GM19397 (cell line): ENCODE results near the gene RWDD2A.

Experiments used
- ATAC-seq: cut with Tn5 transposase; IDR thresholded peaks from one replicate; pipeline ENCODE4 v1.9.1; 2021; ENCODE audit warnings: mild to moderate bottlenecking, moderate library complexity; ENCODE audit not compliant: unreplicated experiment

The RWDD2A gene

DNA sequence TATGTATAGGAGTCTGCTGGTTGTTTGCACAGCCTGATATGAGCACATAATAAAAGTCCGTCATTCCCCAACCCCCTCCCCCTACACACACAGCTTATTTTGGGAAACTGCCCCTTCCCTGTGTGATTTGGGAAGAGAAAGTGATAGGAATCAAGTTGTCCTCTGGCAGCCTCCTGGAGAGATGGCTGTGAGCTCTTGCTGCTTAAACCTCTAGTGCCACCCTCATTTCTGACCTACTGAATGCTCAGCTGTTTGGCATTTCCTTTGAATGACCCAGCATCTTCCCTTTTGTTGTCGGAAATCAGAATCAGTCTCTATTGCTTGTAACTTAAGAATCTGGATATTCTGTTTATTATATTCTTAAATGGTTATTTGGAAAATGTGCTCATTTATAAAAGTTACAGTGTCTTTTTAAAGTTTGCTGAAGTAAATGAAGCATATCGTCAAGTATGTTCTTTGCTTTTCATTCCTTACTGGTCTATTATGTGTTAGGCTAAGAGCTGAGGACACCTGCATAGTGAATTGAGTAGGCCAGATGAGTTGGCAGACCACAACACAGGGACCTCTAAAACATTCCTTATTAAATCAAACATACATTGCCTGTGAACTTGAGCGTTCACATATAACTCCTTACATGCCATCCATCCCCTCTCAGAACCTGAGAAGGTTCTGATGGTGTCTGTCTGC lies 5.5 kb downstream of the RWDD2A start:
- no peak for ATAC-seq

DNA sequence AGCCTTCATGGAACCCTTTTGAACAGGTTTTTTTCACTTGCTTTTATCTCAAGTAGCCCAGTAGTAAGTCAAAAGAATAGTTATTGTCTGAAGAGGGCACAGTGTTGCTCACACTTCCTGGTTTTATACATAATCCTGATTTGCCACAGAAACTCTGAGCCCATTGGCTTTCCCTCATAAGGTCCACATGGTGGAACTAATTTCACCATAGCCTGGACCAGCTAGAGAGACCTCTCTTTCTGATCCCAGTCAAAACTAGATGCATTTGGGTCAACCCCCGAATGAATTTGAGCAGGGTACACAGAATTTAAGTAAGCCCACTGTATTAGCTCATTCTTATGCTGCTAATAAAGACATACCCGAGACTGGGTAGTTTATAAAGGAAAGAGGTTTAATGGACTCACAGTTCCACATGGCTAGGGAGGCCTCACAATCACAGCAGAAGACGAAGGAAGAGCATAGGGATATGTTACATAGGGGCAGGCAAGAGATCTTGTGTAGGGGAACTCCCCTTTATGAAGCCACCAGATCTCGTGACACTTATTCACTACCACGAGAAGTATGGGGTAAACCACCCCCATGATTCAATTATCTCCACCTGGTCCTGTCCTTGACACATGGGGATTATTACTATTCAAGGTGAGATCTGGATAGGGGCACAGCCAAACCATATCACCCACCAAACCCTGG lies 6.2 kb downstream of the RWDD2A start:
- no peak for ATAC-seq

DNA sequence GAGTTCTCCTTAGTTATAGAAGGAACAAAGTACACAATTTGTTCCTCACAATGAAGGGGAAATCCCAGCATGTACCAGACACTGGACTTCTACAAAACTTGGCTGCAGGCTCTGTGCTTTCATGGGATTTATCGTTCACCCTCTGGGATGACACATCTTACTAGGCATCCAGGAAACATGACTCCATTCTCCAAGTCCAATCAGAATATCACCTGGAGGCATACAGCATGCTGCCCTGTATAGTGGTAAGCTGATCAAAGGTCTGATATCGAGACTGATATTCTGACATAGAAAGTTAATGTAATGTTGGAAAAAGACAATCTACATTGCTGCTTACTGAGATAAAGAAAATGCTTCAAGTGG lies 6.7 kb downstream of the RWDD2A start:
- ATAC-seq = no peak

DNA sequence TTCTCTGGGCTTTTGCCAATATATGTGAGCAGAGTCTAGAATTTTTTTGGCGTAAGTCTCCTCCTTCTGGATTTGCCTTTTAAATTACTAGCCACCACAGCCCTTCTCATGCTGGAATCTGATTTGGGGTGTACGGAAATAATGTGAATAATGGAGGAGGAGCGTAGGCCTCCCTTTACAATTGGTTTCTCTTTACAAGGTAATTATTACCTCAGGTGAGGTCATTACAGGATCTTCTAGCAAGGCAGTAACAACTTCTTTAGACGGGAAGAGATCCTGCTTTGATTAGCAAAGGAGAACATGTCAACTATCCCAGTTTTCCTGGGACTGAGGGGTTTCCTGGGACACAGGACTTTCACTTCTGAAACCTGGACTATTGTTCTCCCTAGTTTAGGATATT lies 8.9 kb downstream of the RWDD2A start:
- no peak for ATAC-seq

DNA sequence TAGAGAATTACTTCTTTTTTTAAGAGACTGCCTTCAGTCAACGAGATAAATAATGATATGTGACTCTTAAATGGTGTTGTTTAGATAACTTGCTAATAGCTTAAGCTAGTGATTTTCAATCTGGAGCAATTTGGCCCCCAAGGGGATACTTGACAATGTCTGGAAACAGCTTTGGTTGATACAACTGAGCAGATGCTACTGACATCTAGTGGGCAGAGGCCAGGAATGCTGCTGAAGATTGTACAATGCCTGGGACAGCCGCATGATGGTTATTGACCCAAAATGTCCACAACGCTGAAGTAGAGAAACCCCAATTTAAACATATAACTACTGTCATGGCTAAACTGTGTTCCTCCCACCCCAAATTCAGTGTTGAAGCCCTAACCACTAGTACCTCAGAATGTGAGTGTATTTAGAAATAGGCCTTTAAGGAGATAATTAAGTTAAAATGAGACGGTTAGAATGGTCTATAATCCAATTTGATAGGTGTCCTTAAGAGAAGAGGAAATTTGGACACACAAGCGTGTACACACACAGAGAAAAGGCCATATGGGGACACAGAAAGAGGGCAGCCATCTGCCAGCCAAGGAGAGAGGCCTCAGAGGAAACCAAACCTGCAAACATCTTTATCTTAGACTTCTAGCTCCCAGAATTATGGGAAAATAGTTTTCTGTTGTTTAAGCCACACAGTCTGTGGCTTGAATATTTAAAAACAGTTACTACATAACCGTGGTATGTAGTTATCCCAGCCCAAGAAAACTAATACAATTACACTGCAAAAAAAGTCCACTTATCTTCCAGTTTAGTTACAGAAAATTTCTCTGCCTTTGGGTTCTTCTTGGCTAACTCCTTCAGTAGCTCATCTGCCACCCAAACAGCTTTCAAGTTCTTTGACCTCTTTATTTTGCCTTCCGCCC lies 22.2 kb downstream of the RWDD2A start:
- peak; percentile 99 for ATAC-seq

DNA sequence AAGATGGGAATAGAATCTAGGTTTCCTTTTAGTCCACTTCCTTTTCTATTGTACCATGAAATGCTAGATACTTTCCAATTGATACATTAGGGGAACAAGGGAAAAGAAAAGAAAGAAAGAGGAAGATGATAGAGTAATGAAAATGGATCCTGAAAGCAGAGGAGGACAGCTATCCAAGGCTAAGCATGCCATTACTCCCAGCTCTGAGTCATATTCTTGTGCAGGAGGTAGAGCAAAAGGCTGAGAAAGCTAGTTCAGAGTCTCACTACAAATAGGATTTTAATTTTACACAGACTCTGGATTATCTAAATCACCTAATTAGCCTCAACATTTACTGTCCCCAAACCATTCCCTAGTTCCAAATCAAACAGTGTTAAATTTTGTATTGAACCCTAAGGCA lies 23.6 kb downstream of the RWDD2A start:
- no peak for ATAC-seq

DNA sequence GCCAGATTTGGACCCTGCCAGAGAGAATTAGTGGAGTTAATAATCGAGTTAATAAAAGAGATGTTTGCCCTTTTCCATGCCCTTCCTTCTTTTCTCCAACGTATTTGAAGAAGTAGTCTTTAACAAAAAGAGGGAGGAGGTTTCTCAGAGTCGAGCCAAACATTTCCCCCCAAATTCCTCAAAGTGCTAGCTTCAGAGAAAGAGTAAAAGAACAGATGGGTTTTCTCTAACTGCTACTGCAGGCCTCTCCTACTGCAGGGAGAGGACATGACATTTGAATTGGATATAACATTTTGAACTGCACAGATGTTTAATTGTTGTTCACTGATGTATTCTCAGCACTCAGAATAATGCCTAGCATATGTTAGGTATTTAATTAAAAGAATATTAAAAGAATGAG lies 25.5 kb downstream of the RWDD2A start:
- ATAC-seq = no peak

DNA sequence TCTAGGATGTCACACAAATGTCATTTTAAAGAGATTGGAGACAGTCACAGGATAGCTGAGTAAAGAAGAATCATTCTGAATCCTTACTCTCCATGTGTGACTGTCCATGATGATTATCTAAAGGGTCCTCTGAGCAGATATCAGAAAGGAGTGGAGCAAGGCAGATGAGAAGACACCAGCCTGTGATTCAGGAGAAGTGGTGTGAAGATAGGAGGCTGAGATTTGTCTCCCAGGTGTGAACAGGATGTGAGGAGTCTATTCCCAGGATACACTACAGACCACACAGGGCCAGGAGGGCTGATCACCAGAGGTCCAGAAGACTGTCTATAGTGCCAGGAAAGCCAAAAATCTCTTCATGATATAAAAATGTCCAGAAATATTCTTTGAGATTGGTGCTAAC lies 27.0 kb downstream of the RWDD2A start:
- no peak for ATAC-seq

DNA sequence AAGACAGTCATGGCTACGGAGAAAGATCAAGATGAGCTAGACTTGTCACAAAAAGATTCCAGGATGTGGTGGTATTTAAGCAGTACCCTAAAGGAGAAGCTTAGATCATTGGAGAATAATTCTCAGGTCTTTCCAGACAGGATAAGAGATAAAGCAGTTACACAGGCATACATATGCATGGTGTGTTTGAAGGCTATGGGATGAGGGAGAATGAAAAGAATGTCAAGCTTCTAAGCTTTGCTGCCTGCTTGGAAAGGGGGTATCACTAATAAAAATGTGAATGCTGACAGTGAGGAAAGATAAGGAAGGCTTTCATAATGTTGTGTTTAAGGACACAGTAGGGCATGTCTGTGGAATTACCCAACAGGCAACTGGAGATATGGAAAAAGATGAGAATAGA lies 28.1 kb downstream of the RWDD2A start:
- no peak for ATAC-seq

DNA sequence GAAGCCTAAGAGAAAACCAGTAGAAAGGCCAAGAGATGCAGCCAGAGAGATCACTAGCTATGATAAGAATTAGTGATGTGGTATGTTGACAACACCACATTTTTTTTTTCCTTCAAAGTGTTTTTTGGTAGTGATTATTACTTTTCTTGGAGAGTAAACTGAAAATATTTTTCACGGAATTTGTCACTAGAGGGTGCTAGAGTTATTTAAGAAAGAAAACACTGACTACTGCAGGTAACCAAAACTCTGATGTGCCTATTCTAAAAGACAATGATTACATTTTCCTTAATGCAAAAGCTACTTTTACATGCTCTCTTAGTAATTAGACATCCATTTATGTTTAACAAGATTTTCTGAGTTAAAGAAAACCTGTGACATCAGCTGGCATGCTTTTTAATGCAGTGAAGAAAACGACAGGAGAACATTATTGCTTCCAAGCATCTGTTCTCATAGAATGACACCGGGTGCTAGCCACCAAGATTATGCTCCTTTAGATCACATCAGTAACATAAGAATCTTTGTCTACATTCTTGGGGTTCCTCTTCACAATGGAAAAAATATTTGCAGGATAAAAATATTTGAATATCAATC lies 28.8 kb downstream of the RWDD2A start:
- no peak for ATAC-seq

DNA sequence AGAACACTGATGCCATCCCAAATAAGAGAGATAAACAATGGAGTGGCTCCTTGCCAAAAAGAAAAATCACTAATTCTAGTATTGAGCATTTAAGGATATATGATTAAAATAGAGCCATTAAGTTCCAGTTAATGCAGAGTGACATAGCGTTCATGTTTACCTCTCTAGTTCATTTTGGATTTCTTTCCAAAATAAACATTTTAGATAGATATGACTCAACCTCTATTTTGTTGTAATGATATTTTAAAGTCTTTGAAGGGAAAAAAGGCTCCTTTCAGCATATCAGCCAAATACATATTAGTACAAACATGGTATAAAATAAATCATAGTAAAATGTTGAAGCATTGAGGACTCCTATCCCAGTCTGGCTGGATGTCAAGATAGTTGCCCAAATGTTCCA lies 33.4 kb downstream of the RWDD2A start:
- no peak for ATAC-seq

DNA sequence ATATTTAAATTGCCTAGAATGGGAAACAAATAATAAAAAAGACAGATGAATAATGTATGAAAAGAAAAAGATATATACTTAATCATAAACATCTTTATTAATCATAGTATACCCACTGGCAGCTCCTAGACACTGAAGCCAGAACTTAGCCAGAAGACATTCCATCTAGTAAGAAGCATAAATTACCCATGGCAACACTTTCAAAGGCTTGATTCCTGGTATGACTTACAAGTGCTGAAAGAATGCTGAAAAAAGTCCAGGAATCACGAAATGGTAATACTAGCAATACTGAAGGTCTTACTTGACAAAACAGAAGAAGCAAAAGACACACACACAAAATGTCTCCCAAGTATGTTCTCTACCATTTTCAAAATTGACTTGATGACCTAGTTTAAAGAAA lies 38.0 kb downstream of the RWDD2A start:
- ATAC-seq = no peak

DNA sequence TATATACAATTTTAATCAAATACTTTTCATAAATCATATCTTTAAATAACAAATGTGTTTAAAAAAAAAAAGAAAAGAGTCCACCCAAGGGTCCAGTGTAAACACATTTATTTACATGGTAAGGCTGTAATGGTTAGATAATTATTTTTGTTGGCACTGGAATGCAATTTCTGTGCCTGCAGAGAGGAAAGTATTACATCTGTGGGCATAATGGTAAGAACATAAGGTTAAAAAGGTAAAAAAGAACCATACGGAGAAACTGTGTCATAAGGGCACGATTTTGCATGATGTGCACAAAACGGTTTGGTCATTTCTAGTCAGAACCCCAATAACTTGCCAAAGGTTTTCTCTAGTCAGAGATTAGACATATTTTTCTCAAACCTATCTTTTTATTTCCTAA lies 54.3 kb downstream of the RWDD2A start:
- no peak for ATAC-seq
